ENCODE measurements around the gene EGFL7.

GRCh38 chr9:136711751-136712689, 49.3 kb downstream of the EGFL7 start, which contains the start of gene DIPK1B:
- TF ChIP-seq POLR2A (IDR thresholded peaks at IDR 0.05) (no peak), EP300 (IDR thresholded peaks at IDR 0.05) (no peak), CTCF (IDR thresholded peaks at IDR 0.05) (no peak)

Data from gastroesophageal sphincter (tissue), 3 donors.